NCI-H446 (cell line): Measurements from ENCODE around the gene RNF220.
"Not testable (repeated sequence)": the region's sequence is repeated elsewhere in the genome, so short reads cannot be mapped to it uniquely, and the experiment has no call there.

ENCODE experiments used
- DNase-seq, 2 experiments: peaks; one replicate each; lab custom pipeline; 2025; lab: John Stamatoyannopoulos, UW

The RNF220 gene

DNA sequence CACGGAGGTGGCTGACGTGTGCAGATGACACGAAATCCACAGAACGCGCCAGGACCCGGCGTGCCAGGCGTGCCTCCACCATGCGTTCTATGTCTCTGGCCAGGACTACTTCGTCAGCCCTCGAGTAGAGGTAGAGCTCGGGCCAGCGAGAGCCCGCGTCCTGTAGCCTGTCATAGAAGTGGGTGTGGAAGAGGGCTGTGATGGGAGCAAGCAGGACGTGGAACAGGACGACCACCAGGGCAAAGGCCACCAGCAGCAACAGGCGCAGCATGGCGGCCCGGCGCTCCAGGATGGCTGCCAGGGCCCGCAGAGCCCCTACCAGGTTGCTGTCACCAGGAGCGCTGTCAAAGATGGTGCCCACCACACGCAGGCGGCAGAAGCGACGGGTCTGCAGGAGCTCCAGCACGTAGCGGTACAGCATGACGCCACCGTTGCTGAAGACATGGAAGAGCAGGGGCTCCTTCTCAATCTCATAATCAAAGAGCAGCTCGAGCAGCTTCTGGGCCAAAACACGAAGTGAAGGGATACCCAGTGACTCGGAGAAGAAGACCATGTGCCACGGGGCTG lies 249.6 kb downstream of the RNF220 start:
- DNase-seq = no peak

DNA sequence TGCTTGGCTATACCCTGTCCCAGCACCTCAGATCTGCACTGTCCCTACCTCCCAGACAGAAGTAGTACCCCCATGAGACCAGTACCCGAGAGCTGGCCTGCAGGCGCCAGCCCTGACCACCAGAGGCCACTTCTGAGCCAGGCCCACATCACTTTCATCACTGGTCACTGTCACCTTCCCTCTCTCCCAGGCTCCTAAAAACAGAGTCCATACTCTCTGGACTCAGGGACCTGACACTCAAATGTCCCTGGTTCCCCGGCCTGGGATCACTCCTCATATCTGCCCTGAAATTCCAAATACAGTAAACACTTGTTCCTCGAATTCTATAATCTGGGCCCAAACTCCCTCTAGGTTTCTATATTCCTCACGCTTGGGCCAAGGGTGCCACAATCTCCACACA lies 250.6 kb downstream of the RNF220 start:
- no peak for DNase-seq

DNA sequence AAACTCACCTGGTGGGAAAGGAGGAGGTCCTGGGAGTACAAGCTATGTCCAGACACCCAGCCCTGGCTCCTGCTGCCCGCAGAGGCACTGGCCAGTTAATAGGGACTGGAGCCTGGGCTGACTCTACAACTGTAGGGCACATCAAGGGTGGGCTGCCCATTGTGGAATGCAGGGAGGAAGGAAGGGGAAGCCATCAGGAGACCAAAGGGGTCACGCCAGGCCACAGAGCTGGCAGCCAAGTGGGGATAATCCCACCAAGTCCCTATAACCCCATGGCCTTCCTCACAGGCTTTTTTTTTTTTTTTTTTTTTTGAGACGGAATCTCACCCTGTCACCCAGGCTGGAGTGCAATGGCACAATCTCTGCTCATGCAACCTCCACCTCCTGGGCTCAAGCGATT lies 254.5 kb downstream of the RNF220 start:
- no peak for DNase-seq

DNA sequence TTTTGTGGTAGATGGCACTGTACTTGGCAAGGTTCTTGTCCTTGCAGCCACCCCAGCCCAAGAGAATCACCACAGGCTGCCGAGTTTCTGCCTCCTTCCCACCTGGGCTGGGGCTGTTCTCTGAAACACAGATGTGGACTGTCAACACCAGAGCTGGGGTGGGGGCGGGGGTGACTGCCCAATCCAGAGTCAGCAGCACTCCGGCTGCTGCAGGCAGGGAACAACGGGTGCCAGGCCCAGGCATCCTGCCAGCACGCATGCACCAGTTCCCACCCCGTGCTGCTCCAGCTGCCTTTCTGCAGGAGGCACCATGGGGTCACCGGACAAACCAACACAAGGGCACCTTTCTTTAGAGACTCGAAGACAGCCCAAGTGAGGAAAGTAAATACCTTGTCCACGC lies 255.1 kb downstream of the RNF220 start:
- peak; percentile 13 to 58 for DNase-seq

DNA sequence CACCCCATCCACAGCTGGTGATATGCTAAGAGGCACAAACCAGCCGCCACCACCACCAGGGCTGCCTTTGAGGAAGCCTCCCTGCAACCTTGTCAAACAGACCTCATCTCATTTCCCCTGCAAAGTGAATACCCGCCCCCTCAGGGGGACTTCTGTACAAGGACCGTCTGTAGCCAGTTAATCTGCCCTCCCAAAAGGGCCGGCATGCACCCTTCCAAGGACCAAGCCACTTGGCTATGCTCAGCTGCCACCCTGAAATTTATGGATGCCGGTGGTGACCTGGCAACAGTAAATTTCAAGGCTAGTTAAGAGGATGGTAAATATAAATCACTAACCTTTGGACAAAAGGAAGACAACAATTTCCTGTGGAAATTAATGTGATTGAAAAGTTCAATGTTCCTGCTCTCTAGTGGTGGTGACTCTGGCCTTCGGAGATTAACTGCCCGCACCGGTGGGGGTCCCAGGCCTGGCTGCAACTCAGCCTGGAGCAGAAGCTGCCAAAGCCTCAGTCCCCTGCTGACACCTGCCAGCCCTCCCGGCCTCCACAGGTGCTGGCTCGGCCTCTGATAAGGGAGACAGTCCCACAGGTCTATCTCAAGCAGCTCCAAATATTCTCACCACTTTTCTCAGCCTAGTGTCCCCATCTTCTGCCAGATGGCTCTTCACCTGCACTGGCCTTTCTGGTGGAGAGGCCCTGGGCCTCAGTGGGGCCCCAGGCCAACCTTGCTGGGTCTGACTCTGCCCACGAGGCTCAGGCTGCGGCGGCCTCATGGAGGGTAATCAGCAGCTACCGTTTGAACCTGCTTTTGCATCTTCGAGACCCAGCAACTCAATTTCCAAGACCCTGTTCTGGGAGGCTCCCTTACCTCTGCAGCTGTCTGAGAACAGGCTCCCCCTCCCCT lies 257.0 kb downstream of the RNF220 start:
- no peak for DNase-seq

DNA sequence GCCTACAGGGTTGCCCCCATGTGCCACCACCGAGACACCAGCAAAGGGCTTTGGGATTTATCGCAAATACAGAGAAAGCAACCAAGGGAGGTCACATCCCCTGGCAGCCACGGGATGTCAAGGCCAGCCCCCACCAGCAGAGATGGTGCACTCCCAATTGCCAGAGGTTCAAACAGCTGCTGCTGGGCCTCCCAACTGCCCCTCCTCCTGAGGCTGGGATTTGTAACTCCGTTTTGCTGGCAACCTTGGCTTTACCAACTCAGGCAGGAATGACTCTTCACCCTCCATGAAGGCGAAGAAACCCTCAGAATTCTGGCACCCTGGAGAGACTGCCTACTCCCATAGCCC lies 257.6 kb downstream of the RNF220 start:
- DNase-seq = no peak

DNA sequence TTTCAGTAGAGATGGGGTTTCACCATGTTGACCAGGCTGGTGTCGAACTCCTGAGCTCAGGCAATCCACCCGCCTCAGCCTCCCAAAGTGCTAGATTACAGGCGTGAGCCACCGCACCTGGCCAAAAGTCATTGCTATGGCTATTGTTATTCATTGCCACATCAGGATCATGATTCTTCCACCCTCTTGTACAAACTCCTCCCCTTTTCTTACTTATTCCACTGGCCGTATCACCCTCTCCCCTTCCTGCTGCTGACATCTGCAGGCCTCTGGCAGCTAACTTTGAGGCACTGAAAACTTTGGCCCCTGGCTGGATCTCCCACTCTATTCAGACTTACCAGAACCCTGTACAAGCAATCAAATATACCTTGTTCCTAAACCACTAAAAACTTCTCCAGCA lies 258.4 kb downstream of the RNF220 start:
- no peak for DNase-seq

DNA sequence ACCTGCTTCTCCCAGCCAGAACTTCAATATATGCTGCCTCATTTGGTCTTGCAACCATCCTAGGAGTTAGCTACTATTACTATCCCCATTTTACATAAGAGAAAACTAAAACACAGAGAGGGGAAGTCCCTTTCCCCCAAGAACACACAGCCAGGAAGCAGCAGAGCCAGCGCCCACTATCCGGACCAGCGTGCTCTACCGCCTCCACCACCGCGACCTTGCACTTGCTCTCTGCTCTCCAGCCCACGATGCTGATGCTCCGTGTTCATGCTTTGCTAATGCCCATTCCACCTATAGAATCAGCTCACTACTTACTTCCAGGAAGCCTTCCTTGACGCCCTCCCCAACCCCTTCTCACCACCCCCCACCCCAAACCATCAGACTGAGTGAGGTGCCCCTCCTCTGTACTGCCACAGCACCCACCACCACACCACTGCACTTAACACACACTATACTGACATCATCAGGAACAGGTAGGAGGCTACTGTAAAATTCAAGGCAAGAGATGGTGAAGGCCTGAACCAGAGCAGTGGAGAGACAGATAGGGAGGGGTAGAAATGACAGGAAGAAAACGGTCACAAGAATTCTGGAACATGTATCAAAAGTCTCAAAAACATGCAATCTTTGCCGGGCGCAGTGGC lies 259.8 kb downstream of the RNF220 start:
- no peak for DNase-seq

DNA sequence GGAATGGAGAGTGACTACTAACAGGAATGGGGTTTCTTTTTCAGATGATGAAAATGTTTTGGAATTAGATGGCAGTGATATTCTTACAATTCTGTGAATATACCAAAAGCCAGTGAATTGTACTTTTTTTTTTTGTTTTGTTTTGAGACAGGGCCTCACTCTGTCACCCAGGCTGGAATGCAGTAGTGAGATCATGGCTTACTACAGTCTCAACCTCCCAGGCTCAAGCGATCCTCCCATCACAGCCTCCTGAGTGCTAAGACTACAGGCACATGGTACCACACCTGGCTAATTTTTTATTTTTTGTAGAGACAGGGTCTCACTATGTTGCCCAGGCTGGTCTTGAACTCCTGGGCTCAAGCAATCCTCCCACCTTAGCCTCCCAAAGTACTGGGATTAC lies 261.7 kb downstream of the RNF220 start:
- DNase-seq = not testable (repeated sequence)

DNA sequence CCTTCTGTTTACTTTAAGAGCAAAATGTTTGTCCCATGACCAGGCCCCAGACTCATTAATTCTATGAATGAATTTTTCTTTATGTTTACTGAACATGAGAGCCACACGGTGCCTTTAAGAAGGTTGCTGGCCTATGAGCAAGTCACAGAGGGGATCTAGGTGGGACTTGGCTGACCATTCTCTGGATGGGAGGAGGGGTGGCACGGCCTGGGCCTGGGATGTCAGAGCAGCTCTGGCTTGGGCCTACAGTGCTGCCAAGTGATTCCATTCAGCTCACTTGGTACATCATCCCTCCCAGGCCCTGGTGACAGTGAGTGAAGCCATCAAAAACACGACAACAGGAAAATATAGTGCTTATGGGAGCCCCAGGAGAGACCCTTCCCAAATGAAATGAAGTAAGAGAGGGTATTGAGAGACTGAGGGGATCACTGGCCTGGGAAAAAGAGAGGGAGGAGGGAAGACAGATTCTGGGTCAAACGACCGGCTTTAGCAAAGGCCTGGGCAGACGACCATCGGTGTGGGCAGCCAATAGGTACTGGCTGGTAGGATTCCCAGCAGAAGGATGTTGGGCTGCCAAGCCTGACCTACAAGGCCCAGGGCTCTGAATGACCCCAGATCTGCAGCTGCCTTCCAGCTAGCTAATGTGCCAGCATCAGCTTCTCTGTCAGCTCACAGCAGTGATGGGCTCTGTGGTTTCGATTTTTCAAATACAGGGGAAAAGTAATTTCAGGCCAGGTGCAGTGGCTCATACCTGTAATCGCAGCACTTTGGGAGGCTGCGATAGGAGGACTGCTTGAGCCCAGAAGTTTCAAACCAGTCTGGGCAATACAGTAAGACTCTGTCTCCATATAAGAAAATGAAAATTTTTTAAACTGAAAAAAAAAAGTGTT lies 265.9 kb downstream of the RNF220 start:
- no peak for DNase-seq

DNA sequence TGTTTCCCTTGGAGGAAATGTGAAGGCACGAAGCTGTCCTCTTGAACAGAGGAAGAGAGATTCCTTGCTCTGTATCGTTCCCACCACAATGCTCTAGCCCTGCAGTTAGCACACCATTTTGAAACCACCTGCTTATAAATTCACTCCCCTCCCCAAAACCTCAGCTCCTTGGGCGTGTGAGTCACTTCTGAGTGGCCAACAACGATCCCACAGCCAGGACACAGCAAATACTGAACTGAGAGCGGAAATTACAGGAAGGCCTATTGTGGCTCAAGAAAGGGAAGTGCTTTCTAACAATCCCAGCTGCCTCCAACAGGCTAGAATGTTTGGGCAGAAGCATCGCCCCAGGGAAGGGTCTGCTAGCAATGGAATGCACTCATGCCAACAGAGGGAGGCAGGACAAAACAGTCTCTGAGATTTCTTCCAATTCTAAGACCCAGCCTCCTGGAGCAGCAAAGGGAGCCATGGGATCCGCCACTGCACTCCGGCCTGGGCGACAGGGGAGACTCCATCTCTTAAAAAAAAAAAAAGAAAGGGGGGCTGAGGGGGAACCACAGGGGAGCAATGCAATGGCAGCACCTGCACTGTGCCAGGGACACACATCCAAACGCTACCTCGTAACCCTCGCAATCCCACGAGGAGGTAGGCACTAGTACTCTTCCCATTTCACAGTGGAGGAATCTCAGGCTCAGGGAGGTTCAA lies 267.4 kb downstream of the RNF220 start:
- DNase-seq = no peak

DNA sequence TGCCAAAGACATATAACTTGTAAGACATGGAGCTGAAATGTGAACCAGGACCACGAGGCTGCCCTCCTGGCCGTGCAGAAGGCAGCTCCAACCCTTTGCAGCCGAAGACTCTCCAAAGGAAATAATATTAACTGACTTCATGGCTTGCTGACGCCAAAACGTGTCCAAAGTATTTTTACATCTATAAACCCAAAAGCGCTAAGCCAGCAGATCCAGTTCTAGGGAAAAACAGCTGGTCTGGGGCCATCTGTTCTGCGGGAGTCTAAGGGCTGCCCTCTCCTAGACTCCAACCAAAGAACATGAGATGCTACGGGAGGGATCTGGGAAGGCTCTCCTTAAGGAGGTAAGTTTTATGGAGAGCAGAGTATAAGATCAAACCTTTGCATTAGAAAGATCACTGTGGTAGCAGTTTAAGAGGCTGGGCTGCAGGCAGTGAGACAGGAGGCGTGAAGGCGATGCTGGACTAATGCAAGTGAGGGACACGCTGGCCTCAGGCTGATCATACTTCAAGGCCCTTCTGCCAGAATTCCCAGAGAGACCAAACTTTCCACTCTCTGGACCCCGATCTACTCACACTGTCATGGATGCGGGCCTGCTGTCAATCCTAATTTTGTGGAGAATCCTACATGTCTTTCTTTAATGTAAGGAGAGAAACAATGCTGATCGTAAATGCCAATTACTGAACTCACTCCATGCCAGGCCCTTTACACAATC lies 268.1 kb downstream of the RNF220 start:
- no peak for DNase-seq

DNA sequence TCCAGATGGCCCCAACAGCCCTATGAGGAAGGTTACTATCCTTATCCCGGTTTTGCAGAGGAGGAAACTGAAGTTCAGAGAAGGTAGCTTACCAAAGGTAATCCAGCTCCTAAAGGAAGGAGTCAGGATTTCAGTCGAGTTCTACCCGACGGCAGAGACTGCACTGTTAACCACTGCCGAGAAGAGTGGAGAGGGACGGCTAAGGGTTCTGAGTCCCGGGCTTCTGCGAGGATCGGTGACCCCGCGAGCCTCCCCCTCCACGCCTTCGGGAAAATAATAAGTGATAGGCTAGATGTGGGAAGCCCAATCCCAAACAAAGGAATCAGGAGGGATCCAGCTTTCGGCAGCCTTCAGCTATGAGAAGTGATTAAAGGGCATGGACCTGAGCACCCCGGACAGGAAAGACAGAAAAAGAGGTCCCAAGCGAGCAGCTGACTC lies 268.6 kb downstream of the RNF220 start:
- no peak for DNase-seq

DNA sequence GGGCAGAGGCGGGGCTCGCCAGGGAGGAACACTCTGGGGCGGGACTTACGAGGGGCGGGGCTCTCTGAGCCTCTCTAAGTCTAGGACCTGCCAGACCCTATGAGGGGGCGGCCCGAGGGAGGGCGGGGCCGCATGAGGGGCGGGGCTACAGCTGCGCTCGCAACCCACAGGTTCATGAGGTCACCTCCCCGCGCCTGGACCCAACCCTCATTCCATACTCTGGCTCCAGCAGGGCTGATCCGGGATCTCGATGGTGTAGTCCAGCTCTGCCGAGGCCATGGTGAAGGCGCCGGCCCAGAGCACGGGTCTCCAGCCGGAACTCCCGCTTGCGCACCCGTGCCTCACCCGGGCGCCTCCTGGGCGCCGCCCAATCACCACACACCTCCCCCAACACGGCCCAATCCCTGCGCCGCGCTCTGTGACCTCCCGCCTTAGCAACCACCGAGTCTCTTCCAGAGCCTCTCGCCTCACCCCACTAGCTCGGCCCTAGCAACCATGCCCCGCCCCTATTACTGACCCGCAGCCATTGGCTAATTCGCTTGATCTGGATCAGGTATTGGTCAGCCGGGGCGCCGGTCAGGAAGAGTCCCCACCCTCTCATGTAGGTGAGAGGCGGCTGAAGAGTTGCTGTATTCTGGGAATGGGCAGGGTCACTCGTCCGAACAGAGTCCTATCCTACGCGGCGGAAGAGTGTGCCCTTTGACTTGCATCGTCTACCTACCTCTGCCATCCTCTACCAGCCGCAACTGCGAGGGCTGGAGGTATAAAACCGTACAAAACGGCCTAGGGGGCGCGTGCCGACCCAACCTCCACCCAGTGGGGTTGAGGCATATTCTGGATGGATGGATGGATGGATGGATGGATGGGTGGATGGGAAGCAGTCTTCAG lies 269.3 kb downstream of the RNF220 start, which contains the start of the genes ARMH1 and TMEM53:
Gene ARMH1 (plus strand): TSS at position 602 of the 888 bp plus-strand sequence. CDS start 14,984 bp downstream, outside the sequence.
Gene TMEM53 (minus strand): TSS at position 369 of the 888 bp plus-strand sequence. CDS start 90 bp downstream, at position 279.
- peak; percentile 98 to 99 for DNase-seq

DNA sequence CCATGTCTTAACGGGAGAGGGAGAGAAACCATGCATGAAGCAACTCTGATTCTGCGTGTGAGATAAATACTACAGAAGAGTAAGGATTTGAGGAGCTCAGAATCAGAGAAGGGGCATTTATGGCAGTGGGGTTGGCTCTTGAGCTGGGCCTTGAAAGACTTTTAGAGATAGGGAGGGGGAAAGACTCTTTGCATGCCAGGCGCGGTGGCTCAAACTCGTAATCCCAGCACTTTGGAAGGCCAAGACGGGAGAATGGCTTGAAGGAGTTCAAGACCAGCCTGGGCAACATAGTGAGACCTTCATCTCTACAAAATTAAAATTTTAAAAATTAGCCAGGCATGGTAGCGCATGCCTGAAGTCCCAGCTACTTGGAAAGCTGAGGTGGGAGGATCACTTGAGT lies 270.1 kb downstream of the RNF220 start:
- DNase-seq = no peak

DNA sequence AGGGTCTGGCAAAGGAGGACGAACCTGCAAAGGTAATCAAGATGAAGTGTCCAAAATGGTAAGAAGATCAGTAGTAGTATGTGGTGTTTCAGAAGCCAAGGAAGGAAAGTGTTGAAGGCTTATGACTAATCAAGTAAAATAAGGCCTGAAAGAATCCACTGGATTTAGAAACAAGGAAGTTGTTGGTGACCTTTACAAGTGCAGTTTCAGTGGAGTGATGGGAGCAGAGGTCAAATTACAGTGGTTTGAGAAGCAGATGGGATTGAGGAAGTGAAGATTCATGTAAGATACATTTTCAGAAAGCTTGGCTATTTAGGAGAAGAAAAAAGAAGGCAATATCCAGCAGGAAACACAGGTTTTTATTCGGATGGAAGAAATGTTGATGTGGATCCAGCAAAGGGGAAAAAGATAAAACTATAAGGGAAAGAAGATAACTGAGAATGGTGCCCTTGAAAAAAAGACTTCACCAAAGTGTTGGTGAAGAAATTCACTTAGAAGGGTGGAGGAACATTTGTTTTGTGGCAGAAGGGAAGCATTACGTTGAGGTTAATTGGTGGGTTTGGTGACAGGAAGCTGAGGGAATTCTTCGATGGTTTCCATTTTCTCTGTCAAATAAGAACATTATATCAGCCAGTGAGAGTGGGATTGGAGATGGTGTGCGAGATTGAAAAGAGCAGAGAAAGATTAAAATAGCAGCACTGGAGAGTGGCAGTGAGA lies 271.6 kb downstream of the RNF220 start:
- no peak for DNase-seq

DNA sequence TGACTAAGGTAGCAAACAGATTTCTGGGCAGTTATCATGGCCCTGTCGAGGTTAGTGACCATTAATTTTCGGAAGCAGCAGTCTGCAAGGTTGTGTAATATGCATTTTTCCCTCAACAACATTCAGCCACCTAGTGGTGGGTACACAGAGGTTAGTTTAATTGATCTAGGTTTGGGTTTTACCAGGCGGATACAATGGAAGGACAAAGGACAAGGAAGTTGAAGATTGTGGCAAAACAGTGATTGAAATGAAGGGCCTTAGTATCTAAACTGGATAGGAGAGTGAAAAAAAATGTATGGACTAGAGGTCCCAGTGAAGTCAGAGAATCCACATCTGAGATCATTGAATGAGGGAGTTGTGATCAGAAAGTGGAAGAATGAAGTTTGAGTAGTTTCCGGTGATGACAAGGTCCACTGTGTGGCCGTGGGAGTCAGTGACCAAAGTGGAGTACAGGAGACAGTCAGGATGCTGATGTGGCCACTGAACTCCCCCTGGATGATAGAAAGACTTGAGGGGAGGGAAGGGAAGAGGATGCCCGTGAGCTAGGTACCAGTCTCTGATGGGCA lies 272.2 kb downstream of the RNF220 start:
- peak in 1 of 2 experiments; percentile 27 for DNase-seq

DNA sequence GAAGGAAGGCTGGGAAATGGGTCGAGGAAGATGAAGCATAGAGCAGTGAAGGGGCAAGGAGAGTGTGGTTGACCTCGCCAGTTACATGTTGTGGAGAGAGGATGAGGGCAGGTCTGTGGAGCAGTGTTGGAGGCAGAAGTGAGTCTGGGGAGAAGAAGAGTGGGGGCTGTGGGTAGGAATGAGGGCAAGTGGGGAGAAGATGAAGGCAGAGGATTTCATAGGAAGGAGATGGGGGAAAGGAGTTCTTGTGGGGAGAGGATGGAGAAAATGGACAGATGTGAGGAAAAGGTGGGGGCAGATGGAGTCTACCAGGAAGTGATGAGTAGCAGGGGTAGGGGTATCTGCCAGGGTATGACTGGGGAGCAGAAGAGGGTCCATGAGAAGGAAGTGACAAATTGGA lies 273.1 kb downstream of the RNF220 start:
- no peak for DNase-seq

DNA sequence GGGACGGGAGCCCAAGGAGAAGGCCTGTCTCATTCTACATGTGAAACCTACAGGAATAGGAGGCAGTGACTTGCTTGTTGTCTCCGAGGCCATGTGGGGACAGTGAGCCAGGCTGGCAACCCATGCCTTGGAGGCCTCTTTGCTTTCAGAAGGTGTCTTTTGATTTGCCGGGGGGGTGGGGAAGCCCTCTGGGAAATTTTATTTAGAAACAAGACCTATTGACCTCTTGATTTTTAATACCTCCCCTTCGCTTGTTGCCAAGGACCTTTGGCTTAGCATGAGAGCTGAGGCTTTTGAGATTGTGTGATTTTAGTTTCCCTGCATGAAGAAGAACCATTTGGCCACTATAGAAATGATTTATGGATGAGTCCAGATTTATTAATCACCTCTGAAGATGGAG lies 273.6 kb downstream of the RNF220 start:
- DNase-seq = no peak
